Mucosa of gallbladder (tissue), 1 donor: Measurements from ENCODE around the gene JOSD2. TPM values are rescaled to one million over a fixed set of nuclear protein-coding genes. Genes with fewer than 3 reads are reported as not detected.

Experiments
- total RNA-seq: library from RNA; stranded (reverse); gene quantifications from one replicate; pipeline ENCODE4 v1.2.1, GENCODE V29; 2021
- donor health status: DM: no; HTN: no; CAD: no.

JOSD2 gene
- total RNA-seq, 1 donor from 2014 or later: 57.3 TPM

Other genes with a start within 250 kb of the JOSD2 start
- 8.6 TPM for gene KCNC3, start 181.8 kb downstream of the JOSD2 start, total RNA-seq
- gene NAPSA, start 145.6 kb downstream of the JOSD2 start, total RNA-seq: 8.1 TPM
- gene NR1H2, start 134.7 kb downstream of the JOSD2 start, total RNA-seq: 92.3 TPM
- 16.2 TPM for gene POLD1, start 126.8 kb downstream of the JOSD2 start, total RNA-seq
- gene SPIB, start 92.3 kb downstream of the JOSD2 start, total RNA-seq: 1.8 TPM
- not detected for gene MYBPC2, start 78.3 kb downstream of the JOSD2 start, total RNA-seq
- 182 TPM for gene EMC10, start 34.7 kb downstream of the JOSD2 start, total RNA-seq
- gene GARIN5A, start 34.3 kb downstream of the JOSD2 start, total RNA-seq: 5.0 TPM
- gene ASPDH, start 2.7 kb upstream of the JOSD2 start, total RNA-seq: not detected
- gene LRRC4B, start 57.2 kb upstream of the JOSD2 start, total RNA-seq: 3.5 TPM
- 0.32 TPM for gene SYT3, start 128.7 kb upstream of the JOSD2 start, total RNA-seq
- gene C19orf81, start 138.3 kb upstream of the JOSD2 start, total RNA-seq: not detected
- gene SHANK1, start 208.6 kb upstream of the JOSD2 start, total RNA-seq: 1.1 TPM
- 15.1 TPM for gene CLEC11A, start 212.2 kb upstream of the JOSD2 start, total RNA-seq